Posterior cingulate gyrus (tissue), 11 donors: ENCODE measurements around the gene ANKDD1B.
A peak's percentile ranks its signal among the peaks of the same experiment; 100 is the strongest.
"Not testable (repeated sequence)": the region's sequence is repeated elsewhere in the genome, so short reads cannot be mapped to it uniquely, and the experiment has no call there.

Experiments used
- DNase-seq, 10 donors: peaks; one replicate each; pipeline versions ENCODE4 v3.0.0 to v3.0.0-alpha.2; 2020 to 2021; ENCODE audit warnings: mixed read lengths in 3 of 10
- intact Hi-C: fragments of 100-400 bp; cut with DNase I; formaldehyde crosslinking; loops from one replicate; pipeline ENCODE4 v1.15.1; 2023

ANKDD1B gene

GRCh38 chr5:75690669-75691068, 79.4 kb downstream of the ANKDD1B start:
- no peak for DNase-seq
- intact Hi-C loops = no loop called here

GRCh38 chr5:75694781-75695180, 83.5 kb downstream of the ANKDD1B start:
- no peak for DNase-seq
- intact Hi-C loops = no loop called here

GRCh38 chr5:75695472-75696351, 84.5 kb downstream of the ANKDD1B start:
- DNase-seq, intact Hi-C loops: not testable (repeated sequence)

- intact Hi-C loops = no loop called here
Observed at GRCh38 chr5:75701856-75702255, 90.6 kb downstream of the ANKDD1B start.

GRCh38 chr5:75706016-75706415, 94.8 kb downstream of the ANKDD1B start:
- intact Hi-C loops = no loop called here
- peak in 1 of 10 donors; percentile 39 for DNase-seq

More at GRCh38 chr5:75701856-75702255, 90.6 kb downstream of the ANKDD1B start:
- DNase-seq = no peak

- intact Hi-C loops = no loop called here
- DNase-seq = no peak
Observed at GRCh38 chr5:75706775-75707174, 95.5 kb downstream of the ANKDD1B start.

- no peak for DNase-seq
Observed at GRCh38 chr5:75707911-75708509, 96.8 kb downstream of the ANKDD1B start.

GRCh38 chr5:75710637-75711036, 99.4 kb downstream of the ANKDD1B start:
- no peak for DNase-seq
- intact Hi-C loops = no loop called here

More at GRCh38 chr5:75707911-75708509, 96.8 kb downstream of the ANKDD1B start:
- intact Hi-C loops = no loop called here

- DNase-seq = no peak
- intact Hi-C loops = no loop called here
Observed at GRCh38 chr5:75711151-75711550, 99.9 kb downstream of the ANKDD1B start.

GRCh38 chr5:75712091-75712490, 100.8 kb downstream of the ANKDD1B start:
- no peak for DNase-seq
- intact Hi-C loops = no loop called here

- DNase-seq = peak in 1 of 10 donors; percentile 51
- intact Hi-C loops = no loop called here
Observed at GRCh38 chr5:75716715-75717081, 105.4 kb downstream of the ANKDD1B start.

GRCh38 chr5:75717082-75717922, 106.0 kb downstream of the ANKDD1B start, which contains the start of gene POC5:
TSS of gene POC5 (minus strand) at chr5:75717437. CDS start at chr5:75712937, 4,500 bp downstream.
- peak; percentile 89 to 99 (median 95) for DNase-seq
- intact Hi-C loops = no loop called here

GRCh38 chr5:75720882-75721281, 109.6 kb downstream of the ANKDD1B start:
- intact Hi-C loops = no loop called here
- no peak for DNase-seq
